ENCODE results near the gene PEA15.

PEA15 gene

DNA sequence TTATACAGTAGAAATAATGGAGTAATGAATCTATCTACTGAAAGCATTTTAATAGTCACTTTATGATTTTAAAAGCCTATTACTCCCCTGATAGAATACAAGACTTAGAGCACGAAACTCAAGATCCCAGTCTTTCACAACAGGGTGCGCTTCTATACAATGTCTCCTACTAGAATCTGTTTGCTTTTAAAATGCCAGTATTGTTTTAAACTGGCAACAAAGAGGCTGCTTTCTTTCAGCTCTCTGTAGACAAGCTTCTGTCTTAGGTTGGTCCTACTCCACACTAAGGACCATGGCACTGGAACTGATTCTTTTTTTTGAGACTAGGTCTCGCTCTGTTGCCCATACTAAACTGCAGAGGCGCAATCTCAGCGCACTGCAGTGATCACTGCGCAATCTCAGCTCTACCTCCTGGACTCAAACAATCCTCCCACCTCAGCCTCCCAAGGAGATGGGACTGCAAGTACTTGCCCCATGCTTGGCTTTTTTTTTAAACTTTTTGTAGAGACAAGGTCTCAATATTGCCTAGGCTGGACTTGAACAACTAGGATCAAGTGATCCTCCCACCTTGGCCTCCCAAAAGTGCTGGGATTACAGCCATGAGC lies 52.3 kb downstream of the PEA15 start:
- Histone ChIP-seq H3K9ac (ENCODE audit: low read length) (no peak overlapping the region), H3K27me3 (ENCODE audit: control insufficient read depth, insufficient read depth, low read length) (no peaks in the 10 kb centered on the region), H3K27ac (ENCODE audit: low read depth, low read length) (peak overlapping the region; percentile 45)

DNA sequence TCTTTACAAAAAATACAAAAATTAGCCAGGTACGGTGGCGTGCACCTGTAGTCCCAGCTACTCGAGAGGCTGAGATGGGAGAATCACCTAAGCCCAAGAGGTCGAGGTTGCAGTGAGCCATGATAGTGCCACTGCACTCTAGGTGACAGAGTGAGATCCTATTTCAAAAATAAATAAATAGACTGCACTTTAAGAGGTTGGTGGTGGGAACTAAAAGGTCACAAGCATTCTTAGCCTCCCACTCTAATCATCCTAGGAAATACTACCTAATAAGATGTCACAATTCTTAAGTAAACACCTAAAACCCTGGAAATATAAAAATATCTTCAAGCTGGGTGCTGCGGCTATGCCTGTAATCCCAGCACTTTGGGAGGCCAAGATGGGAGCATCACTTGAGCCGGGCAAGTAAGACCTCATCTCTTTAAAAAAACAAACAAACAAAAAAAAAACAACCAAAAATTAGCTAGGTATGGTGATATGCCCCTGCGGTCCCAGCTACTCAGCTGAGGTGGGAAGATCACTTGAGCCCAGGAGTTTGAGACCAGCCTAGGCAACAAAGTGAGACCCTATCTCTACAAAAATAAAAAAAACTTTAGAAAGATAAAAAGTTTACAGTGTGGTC lies 53.1 kb downstream of the PEA15 start:
- no peak overlapping the region for H3K4me3 ChIP-seq (ENCODE audit: low read length)
- H3K4me1 ChIP-seq (ENCODE audit: control insufficient read depth, insufficient read depth, low read length), result peaks cover 27% of the 10 kb centered on the region
- H3K27ac ChIP-seq (ENCODE audit: low read depth, low read length), result no peak overlapping the region
- H3K9ac ChIP-seq (ENCODE audit: low read length), result no peak overlapping the region
- no peaks in the 10 kb centered on the region for H3K36me3 ChIP-seq (ENCODE audit: control insufficient read depth, insufficient read depth, low read length)
- no peaks in the 10 kb centered on the region for H3K27me3 ChIP-seq (ENCODE audit: control insufficient read depth, insufficient read depth, low read length)

More for the DNA sequence above, 52.3 kb downstream of the PEA15 start:
- Histone ChIP-seq H3K36me3 (ENCODE audit: control insufficient read depth, insufficient read depth, low read length) (no peaks in the 10 kb centered on the region), H3K4me3 (ENCODE audit: low read length) (no peak overlapping the region), H3K4me1 (ENCODE audit: control insufficient read depth, insufficient read depth, low read length) (peaks cover 27% of the 10 kb centered on the region)

DNA sequence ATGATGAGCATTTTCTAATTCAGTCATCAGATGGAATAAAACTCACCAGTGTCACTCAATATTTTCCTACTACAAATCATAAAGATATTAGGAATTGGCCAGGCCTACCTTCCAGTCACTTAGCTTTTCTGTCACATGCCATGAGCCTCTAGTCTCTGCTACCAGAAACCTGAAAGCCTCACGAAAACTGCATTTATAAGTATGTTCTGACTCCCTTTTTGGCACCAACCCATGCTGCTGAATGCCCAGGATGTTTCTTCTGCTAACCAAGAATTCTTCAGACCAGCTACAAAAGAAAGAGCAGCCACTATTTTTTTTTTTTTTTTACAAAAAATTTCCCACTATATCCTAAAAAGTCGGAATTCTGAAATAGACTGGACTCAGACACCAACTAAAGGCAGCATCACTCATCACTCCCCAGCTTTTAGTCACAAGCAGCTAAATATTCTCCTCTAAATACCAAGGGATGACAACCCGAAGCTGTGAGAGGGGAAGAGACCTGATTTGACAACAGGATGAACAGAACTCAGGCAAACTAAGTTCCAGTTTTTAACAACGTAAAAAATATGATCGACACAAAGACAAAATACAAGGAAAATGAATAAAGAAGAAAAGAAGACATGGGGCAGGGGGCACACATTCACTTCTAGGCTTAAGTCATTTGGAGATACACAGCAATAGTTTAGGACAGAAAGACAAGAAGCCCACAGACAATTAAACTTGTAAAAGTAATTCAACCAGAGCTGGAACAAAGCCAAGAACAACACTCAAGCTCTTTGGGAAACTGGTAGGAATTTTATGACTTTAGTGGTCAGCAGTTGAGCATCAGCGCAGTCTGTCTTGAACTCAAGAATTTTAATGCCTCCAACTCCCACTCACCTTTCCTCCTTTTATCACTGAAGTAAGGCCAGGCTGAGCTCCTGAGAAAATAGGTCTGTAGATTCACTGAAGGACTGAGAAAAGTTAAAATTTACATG lies 55.5 kb downstream of the PEA15 start:
- Histone ChIP-seq H3K4me1 (ENCODE audit: control insufficient read depth, insufficient read depth, low read length) (peaks cover 27% of the 10 kb centered on the region), H3K27ac (ENCODE audit: low read depth, low read length) (peak overlapping the region; percentile 99), H3K4me3 (ENCODE audit: low read length) (peak overlapping the region; percentile 100)

DNA sequence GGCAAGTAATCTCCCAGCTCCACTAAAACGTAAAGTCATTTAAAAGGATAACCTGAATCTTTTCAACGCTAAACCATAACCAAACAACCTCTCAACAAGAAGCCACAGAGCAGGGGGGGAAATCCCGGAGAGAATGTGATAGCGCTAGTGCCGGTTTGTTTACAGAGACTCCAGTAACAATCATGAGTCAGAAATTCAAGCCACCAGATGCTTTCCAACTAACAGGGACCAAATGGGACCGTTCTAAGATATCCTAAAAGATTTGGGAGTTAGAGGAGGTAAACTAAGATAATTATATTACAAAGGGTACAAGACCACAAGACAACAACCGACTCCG lies 56.3 kb downstream of the PEA15 start:
- peak overlapping the region; percentile 99 for H3K27ac ChIP-seq (ENCODE audit: low read depth, low read length)
- H3K4me3 ChIP-seq (ENCODE audit: low read length), result peak overlapping the region; percentile 100
- peak overlapping the region; percentile 99 for H3K9ac ChIP-seq (ENCODE audit: low read length)
- H3K4me1 ChIP-seq (ENCODE audit: control insufficient read depth, insufficient read depth, low read length), result peaks cover 21% of the 10 kb centered on the region
- H3K36me3 ChIP-seq (ENCODE audit: control insufficient read depth, insufficient read depth, low read length), result no peaks in the 10 kb centered on the region
- no peaks in the 10 kb centered on the region for H3K27me3 ChIP-seq (ENCODE audit: control insufficient read depth, insufficient read depth, low read length)

More for the DNA sequence above, 55.5 kb downstream of the PEA15 start:
- Histone ChIP-seq H3K27me3 (ENCODE audit: control insufficient read depth, insufficient read depth, low read length) (no peaks in the 10 kb centered on the region), H3K36me3 (ENCODE audit: control insufficient read depth, insufficient read depth, low read length) (no peaks in the 10 kb centered on the region), H3K9ac (ENCODE audit: low read length) (no peak overlapping the region)

DNA sequence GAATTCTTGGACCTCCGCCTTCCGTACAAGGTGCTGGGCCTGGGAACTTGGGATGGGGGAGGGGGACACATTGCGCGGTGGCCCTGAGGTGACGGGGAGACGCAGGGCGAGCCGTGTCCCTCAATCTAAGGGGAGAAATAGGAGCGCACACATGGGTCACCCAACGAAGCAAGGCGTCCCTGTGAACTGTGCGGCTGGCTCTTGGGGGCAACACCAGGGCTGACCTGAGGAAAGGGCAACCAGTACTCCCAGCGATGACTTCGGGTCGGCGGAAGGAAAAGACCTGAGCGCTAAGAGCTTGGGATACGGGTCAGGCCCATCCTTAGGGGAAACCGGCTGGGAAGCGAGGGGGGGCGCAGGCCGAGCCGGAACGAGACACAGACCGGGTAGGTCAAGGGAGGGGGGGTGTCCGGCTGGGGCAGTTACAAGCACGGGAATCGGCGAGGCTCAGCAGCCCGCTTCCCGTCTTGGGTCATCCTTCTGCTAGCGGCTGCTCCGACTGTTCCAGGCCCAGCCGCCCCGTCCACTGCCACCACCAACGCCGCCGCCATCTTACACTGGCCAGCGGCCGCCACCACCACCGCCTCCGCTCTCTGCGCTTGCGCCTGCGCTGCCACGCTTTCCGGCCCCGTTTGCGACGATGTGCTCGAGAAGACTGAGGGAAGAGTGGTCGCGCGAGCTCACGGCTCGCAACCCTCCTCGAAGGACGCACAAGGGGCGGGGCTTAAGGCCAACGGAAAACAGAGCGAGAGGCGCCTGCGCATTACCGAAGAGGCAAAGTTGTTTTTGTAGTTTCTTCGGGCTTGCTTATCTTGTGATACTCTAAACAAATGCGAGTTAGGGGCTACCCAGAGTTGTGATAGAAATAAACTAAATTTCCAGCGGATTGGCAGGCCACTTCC lies 57.0 kb downstream of the PEA15 start, which contains the start of gene DCAF8:
TSS of gene DCAF8 (minus strand) at position 657 of the 902 bp plus-strand sequence. CDS start 18,541 bp downstream, outside the sequence.
- Histone ChIP-seq H3K4me1 (ENCODE audit: control insufficient read depth, insufficient read depth, low read length) (peaks cover 16% of the 10 kb centered on the region), H3K36me3 (ENCODE audit: control insufficient read depth, insufficient read depth, low read length) (no peaks in the 10 kb centered on the region), H3K9ac (ENCODE audit: low read length) (peak within 1 kb of the TSS; percentile 99)

DNA sequence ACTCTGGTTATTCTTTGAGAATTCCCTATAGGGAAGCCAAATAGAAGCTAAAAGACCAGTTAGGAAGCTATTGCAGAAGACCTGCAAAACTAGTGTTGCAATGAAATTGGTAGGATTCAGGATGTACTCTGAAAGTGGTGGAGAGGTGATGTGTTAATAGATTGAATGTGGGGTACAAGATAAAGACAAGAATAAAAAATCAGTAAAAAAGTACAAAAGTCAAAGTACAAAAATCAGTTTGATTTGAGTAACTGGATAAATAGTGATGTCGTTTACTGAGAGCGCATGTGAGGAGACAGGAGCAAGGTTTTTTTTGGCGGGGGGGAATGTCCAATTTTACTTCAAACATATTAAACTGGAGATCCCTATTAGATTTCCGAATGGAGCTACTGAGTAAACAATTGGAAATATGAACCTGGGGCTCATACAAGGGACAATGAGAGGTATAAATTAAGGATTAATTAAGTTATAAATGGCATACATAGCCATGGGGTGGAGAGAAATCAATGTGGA lies 59.7 kb downstream of the PEA15 start:
- H3K4me3 ChIP-seq (ENCODE audit: low read length), result no peak overlapping the region
- no peaks in the 10 kb centered on the region for H3K36me3 ChIP-seq (ENCODE audit: control insufficient read depth, insufficient read depth, low read length)
- H3K27me3 ChIP-seq (ENCODE audit: control insufficient read depth, insufficient read depth, low read length), result no peaks in the 10 kb centered on the region
- peaks cover 11% of the 10 kb centered on the region for H3K4me1 ChIP-seq (ENCODE audit: control insufficient read depth, insufficient read depth, low read length)
- no peak overlapping the region for H3K9ac ChIP-seq (ENCODE audit: low read length)
- no peak overlapping the region for H3K27ac ChIP-seq (ENCODE audit: low read depth, low read length)

More for the DNA sequence above, 57.0 kb downstream of the PEA15 start, which contains the start of gene DCAF8:
- Histone ChIP-seq H3K4me3 (ENCODE audit: low read length) (peak within 1 kb of the TSS; percentile 100), H3K27me3 (ENCODE audit: control insufficient read depth, insufficient read depth, low read length) (no peaks in the 10 kb centered on the region), H3K27ac (ENCODE audit: low read depth, low read length) (peak within 1 kb of the TSS; percentile 99)

All from rectal smooth muscle tissue (tissue), 1 donor.